Femur (tissue), 1 donor: Measurements from ENCODE around the gene ACTBL2.
"Not testable (repeated sequence)": the region's sequence is repeated elsewhere in the genome, so short reads cannot be mapped to it uniquely, and the experiment has no call there.

ENCODE experiments used
- DNase-seq: peaks from one replicate; pipeline ENCODE4 v3.0.0-alpha.2; 2017

Gene ACTBL2

GRCh38 chr5:57494104-57495098 is 11.8 kb upstream of the ACTBL2 start:
- peak; percentile 72 for DNase-seq

- DNase-seq, result no peak
Observed at GRCh38 chr5:57493034-57493433, 10.4 kb upstream of the ACTBL2 start.

- no peak for DNase-seq
Observed at GRCh38 chr5:57492632-57493031, 10.0 kb upstream of the ACTBL2 start.

- no peak for DNase-seq
Observed at GRCh38 chr5:57491369-57491965, 8.9 kb upstream of the ACTBL2 start.

- no peak for DNase-seq
Observed at GRCh38 chr5:57488215-57488955, 5.8 kb upstream of the ACTBL2 start.

- no peak for DNase-seq
Observed at GRCh38 chr5:57486027-57486602, 3.5 kb upstream of the ACTBL2 start.

GRCh38 chr5:57478826-57479225 is 3.8 kb downstream of the ACTBL2 start:
- DNase-seq, result no peak

GRCh38 chr5:57476601-57477056 is 6.0 kb downstream of the ACTBL2 start:
- no peak for DNase-seq

- DNase-seq, result no peak
Observed at GRCh38 chr5:57470339-57470738, 12.3 kb downstream of the ACTBL2 start.

- DNase-seq, result no peak
Observed at GRCh38 chr5:57468481-57469163, 14.0 kb downstream of the ACTBL2 start.

- DNase-seq, result no peak
Observed at GRCh38 chr5:57466544-57466943, 16.1 kb downstream of the ACTBL2 start.

- DNase-seq, result not testable (repeated sequence)
Observed at GRCh38 chr5:57460056-57460455, 22.6 kb downstream of the ACTBL2 start.

- no peak for DNase-seq
Observed at GRCh38 chr5:57458443-57458842, 24.2 kb downstream of the ACTBL2 start.

- DNase-seq, result no peak
Observed at GRCh38 chr5:57456531-57457135, 26.0 kb downstream of the ACTBL2 start.

- DNase-seq, result no peak
Observed at GRCh38 chr5:57455511-57456455, 26.8 kb downstream of the ACTBL2 start.

- no peak for DNase-seq
Observed at GRCh38 chr5:57454896-57455295, 27.7 kb downstream of the ACTBL2 start.

- no peak for DNase-seq
Observed at GRCh38 chr5:57453728-57454127, 28.9 kb downstream of the ACTBL2 start.

GRCh38 chr5:57452885-57453284 is 29.7 kb downstream of the ACTBL2 start:
- DNase-seq, result no peak

GRCh38 chr5:57450991-57451876 is 31.4 kb downstream of the ACTBL2 start:
- DNase-seq, result no peak

GRCh38 chr5:57448751-57449150 is 33.9 kb downstream of the ACTBL2 start:
- no peak for DNase-seq
